ENCODE data around the gene TIE1. TPM values are rescaled to one million over a fixed set of nuclear protein-coding genes. Genes with fewer than 3 reads are reported as not detected.
"Not testable (repeated sequence)": the region's sequence is repeated elsewhere in the genome, so short reads cannot be mapped to it uniquely, and the experiment has no call there.

Gene TIE1
- total RNA-seq, 4 donors from 2014 or later: 8.8 to 23.3 (median 10.9) TPM

- intact Hi-C loops (cut with DNase I; ENCODE audit: low total_unique reads): no loop called here
- DNase-seq (ENCODE audit: low spot score in 2 of 2): no peak
- TF ChIP-seq CTCF (IDR thresholded peaks at IDR 0.05) (no peak), POLR2A (IDR thresholded peaks at IDR 0.05) (no peak)
- WGBS, 2 donors: 1 to 2% methylated on average over 27 to 33 of the region's 48 CpGs
- peak overlapping the region; percentile 79 for H3K4me3 ChIP-seq (ENCODE audit: low read depth, poor library complexity, severe bottlenecking)
Observed at GRCh38 chr1:43367026-43367903, 66.5 kb downstream of the TIE1 start.

- peak within 1 kb of the TSS; percentile 79 for H3K4me3 ChIP-seq (ENCODE audit: low read depth, poor library complexity, severe bottlenecking)
- TF ChIP-seq CTCF (IDR thresholded peaks at IDR 0.05): no peak
- TF ChIP-seq POLR2A (IDR thresholded peaks at IDR 0.05): no peak
- intact Hi-C loops (cut with DNase I; ENCODE audit: low total_unique reads): no loop called here
- DNase-seq (ENCODE audit: low spot score in 2 of 2): peak; percentile 89 to 98
- 0% methylated on average over 18 to 31 of the region's 58 CpGs for WGBS, 2 donors
Observed at GRCh38 chr1:43367904-43368645, 67.3 kb downstream of the TIE1 start, which contains the start of gene ELOVL1. ELOVL1 (minus strand) TSS chr1:43368011; CDS start chr1:43365609, 2,402 bp downstream.

GRCh38 chr1:43368646-43369020, 67.9 kb downstream of the TIE1 start:
- no peak for DNase-seq (ENCODE audit: low spot score in 2 of 2)
- no peak for TF ChIP-seq CTCF (IDR thresholded peaks at IDR 0.05)
- TF ChIP-seq POLR2A (IDR thresholded peaks at IDR 0.05): no peak
- no peak overlapping the region for H3K4me3 ChIP-seq (ENCODE audit: low read depth, poor library complexity, severe bottlenecking)
- intact Hi-C loops (cut with DNase I; ENCODE audit: low total_unique reads): no loop called here
- WGBS, 2 donors: 18 to 26% methylated on average over 6 of the region's 6 CpGs

- 90 to 93% methylated on average over 6 of the region's 6 CpGs for WGBS, 2 donors
Observed at GRCh38 chr1:43369779-43370178, 69.0 kb downstream of the TIE1 start.

GRCh38 chr1:43370564-43370963, 69.8 kb downstream of the TIE1 start:
- 76 to 81% methylated on average over 4 of the region's 4 CpGs for WGBS, 2 donors
- no peak overlapping the region for H3K4me3 ChIP-seq (ENCODE audit: low read depth, poor library complexity, severe bottlenecking)
- DNase-seq (ENCODE audit: low spot score in 2 of 2): no peak
- intact Hi-C loops (cut with DNase I; ENCODE audit: low total_unique reads): no loop called here
- TF ChIP-seq POLR2A (IDR thresholded peaks at IDR 0.05) (no peak), CTCF (IDR thresholded peaks at IDR 0.05) (no peak)

More at GRCh38 chr1:43369779-43370178, 69.0 kb downstream of the TIE1 start:
- intact Hi-C loops (cut with DNase I; ENCODE audit: low total_unique reads); H3K4me3 ChIP-seq (ENCODE audit: low read depth, poor library complexity, severe bottlenecking); DNase-seq (ENCODE audit: low spot score in 2 of 2): not testable (repeated sequence)

DNA sequence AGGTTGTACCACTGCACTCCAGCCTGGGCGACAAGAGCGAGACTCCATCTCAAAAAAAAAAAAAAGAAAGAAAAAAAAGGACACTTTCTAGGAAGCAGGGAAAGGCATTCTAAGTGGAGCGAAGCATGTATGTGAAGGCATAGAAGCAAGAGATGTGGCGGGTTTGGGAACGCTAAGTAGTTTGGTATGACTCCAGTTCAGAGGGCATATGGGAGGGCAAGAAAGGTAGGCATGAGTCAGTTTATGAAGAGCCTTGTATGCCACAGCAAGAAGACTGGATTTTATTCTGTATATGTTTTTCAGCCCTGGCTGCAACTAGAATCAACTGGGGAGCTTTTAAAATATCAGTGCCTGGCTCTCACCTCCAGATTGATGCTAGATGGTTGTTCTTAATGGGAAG, 71.4 kb downstream of the TIE1 start:
- TF ChIP-seq CTCF (IDR thresholded peaks at IDR 0.05) (no peak), POLR2A (IDR thresholded peaks at IDR 0.05) (no peak)
- intact Hi-C loops (cut with DNase I; ENCODE audit: low total_unique reads): no loop called here
- WGBS, 2 donors: 94 to 95% methylated on average over 5 of the region's 5 CpGs
- DNase-seq (ENCODE audit: low spot score in 2 of 2): no peak
- no peak overlapping the region for H3K4me3 ChIP-seq (ENCODE audit: low read depth, poor library complexity, severe bottlenecking)
